Peyer's patch (tissue), 4 donors: Measurements from ENCODE around the gene DDX41. TPM values are rescaled to one million over a fixed set of nuclear protein-coding genes. Genes with fewer than 3 reads are reported as not detected.

Experiments
- DNase-seq, 3 donors: peaks; one replicate each; pipeline ENCODE4 v3.0.0-alpha.2; 2017 to 2019
- H3K27ac ChIP-seq, 4 donors: fragments of 200-600 bp; sonication (generic); one replicate each; pipeline ENCODE4 v1.5.1; 2016 to 2019
- H3K27me3 ChIP-seq, 2 donors: fragments of 200-600 bp; sonication (generic); one replicate each; pipeline ENCODE4 v1.5.1; 2019
- H3K36me3 ChIP-seq, 3 donors: fragments of 200-600 bp; sonication (generic); one replicate each; pipeline ENCODE4 v1.5.1; 2016 to 2019
- H3K4me1 ChIP-seq, 4 donors: fragments of 200-600 bp; sonication (generic); one replicate each; pipeline ENCODE4 v1.5.1; 2016 to 2019
- H3K4me3 ChIP-seq, 4 donors: fragments of 200-600 bp; sonication (generic); 1 replicate in 3 of 4; 2 replicates in 1 of 4; pipeline ENCODE4 v1.5.1; 2016 to 2019; ENCODE audit warnings: mild to moderate bottlenecking in 1 of 4
- H3K9me3 ChIP-seq, 4 donors: fragments of 200-600 bp; sonication (generic); one replicate each; pipeline ENCODE4 v1.5.1; 2016 to 2019; ENCODE audit warnings: mild to moderate bottlenecking in 1 of 4
- CTCF ChIP-seq, 6 experiments: fragments of 450-650 bp in 4 of 6; fragments of 200-600 bp in 2 of 6; sonication (generic) in 1 of 6; IDR thresholded peaks; one replicate each; pipeline ENCODE4 v1.5.1; 2017 to 2019; ENCODE audit warnings: antibody characterized with exemption in 6 of 6, mild to moderate bottlenecking in 3 of 6, moderate library complexity in 1 of 6
- POLR2A ChIP-seq, 2 donors: fragments of 450-650 bp; IDR thresholded peaks; one replicate each; pipeline ENCODE4 v1.5.1; 2017; ENCODE audit warnings: antibody characterized with exemption in 2 of 2, mild to moderate bottlenecking in 2 of 2, moderate library complexity in 2 of 2
- total RNA-seq, 4 donors: library from RNA; depleted of rRNA; stranded (reverse); fragments of >200 nt; gene quantifications; one replicate each; pipeline ENCODE4 v1.1.0, GENCODE V29; 2016

DDX41 gene
- total RNA-seq, 4 donors from 2014 or later, result 103 to 168 (median 118) TPM

- Histone ChIP-seq H3K4me3 (no peak overlapping the region), H3K36me3 (peaks cover 0 to 36% (median 0%) of the 10 kb centered on the region in 3 donors), H3K4me1 (peaks cover 7 to 55% (median 23%) of the 10 kb centered on the region in 4 donors), H3K9me3 (no peaks in the 10 kb centered on the region), H3K27me3 (no peaks in the 10 kb centered on the region), H3K27ac (peak overlapping the region in 1 of 4 donors; percentile 90)
- TF ChIP-seq POLR2A (IDR thresholded peaks at IDR 0.05), result no peak
- no peak for TF ChIP-seq CTCF (IDR thresholded peaks at IDR 0.05)
- no peak for DNase-seq
These were observed 24.6 kb downstream of the DDX41 start for GRCh38 chr5:177491983-177492746.

DNA sequence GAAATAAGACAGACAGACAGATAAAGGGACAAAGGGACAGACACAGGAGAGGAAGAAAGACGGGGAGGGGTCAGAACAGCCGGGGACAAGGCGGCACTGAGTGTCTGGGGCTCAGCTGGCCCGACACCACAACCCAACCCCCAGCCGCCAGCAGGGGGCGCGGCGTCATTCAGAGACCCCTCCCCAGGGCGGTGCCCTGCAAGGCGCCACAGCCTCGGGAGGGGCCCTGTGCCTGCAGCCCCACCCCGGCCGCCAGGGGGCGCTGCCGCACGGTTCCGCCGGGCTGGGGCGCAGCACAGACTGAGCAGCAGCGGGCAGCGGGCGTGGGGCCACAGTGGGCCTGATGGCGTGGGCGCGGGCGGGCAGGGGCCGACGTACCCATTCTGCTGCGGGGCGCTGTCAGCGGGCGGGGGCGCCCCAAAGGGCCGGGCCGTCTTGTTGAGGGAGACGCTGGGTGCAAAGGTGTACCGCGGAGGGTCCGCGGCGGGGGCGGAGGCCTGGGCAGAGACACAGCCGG lies 25.3 kb downstream of the DDX41 start:
- H3K4me3 ChIP-seq, result no peak overlapping the region
- no peak for DNase-seq
- H3K36me3 ChIP-seq, result peaks cover 0 to 38% (median 0%) of the 10 kb centered on the region in 3 donors
- peaks cover 7 to 52% (median 19%) of the 10 kb centered on the region in 4 donors for H3K4me1 ChIP-seq
- peak overlapping the region in 1 of 4 donors; percentile 90 for H3K27ac ChIP-seq
- TF ChIP-seq POLR2A (IDR thresholded peaks at IDR 0.05) (no peak), CTCF (IDR thresholded peaks at IDR 0.05) (peak; percentile 25 to 70 (median 54))
- no peaks in the 10 kb centered on the region for H3K27me3 ChIP-seq
- H3K9me3 ChIP-seq, result no peaks in the 10 kb centered on the region

DNA sequence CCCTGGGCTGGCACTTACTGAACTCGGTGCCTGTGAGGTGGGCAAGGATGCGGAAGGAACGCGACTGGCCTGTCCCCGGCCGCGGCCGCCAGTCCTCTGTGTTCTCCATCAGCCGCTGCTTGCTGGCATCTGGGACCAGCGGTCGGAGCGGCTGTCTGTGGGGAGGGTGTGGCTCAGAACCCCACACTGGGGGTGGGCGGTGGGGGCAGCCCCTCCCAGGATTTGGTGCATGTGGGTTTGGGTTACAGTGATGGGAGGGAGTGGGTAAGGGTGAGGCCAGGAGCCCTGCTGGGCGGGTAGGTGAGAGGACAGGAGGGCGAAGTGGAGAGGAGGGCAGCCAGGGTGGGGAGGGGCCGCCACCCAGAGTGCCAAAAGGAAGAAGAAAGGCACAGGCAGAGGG lies 25.8 kb downstream of the DDX41 start:
- peak overlapping the region in 1 of 4 donors; percentile 90 for H3K27ac ChIP-seq
- no peaks in the 10 kb centered on the region for H3K27me3 ChIP-seq
- H3K4me1 ChIP-seq, result peaks cover 7 to 48% (median 16%) of the 10 kb centered on the region in 4 donors
- no peaks in the 10 kb centered on the region for H3K9me3 ChIP-seq
- no peak overlapping the region for H3K4me3 ChIP-seq
- peaks cover 0 to 38% (median 0%) of the 10 kb centered on the region in 3 donors for H3K36me3 ChIP-seq
- no peak for DNase-seq
- TF ChIP-seq POLR2A (IDR thresholded peaks at IDR 0.05) (no peak), CTCF (IDR thresholded peaks at IDR 0.05) (no peak)

DNA sequence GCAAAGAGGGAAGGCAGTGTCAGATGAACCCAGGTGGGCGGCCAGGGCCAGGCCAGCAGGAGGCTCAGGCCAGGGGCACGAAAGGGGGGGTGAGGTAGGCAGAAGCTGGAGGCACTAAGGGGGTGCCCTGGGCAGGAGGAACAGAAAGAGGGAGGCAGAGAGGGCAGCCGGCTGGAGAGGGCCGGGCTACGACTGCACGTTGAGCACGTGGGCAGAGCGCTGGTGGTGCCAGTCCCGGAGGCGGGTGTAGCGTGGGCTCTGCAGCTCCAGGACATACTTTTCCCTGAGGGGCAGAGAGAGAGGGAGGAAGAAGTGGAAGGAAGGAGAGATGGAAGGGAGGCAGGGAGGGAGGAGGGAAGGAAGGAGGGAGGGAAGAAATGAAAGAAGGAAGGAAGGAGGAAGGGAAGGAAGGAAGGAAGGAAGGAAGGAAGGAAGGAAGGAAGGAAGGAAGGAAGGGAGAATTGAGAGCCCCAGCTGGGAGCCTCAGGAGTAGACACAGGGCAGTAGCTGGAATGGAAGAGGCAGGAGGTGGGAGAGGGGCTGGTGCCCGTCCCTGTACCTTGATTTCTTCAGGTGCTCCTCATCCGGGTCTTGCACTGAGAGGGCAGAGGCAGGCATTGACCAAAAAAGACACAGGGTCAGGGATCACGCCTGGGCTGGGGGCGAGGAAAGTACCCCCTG lies 26.3 kb downstream of the DDX41 start:
- Histone ChIP-seq H3K4me1 (peaks cover 3 to 48% (median 15%) of the 10 kb centered on the region in 4 donors), H3K9me3 (no peaks in the 10 kb centered on the region), H3K36me3 (peaks cover 0 to 42% (median 0%) of the 10 kb centered on the region in 3 donors), H3K27me3 (no peaks in the 10 kb centered on the region), H3K27ac (peak overlapping the region in 1 of 4 donors; percentile 90), H3K4me3 (no peak overlapping the region)
- no peak for DNase-seq
- TF ChIP-seq CTCF (IDR thresholded peaks at IDR 0.05) (no peak), POLR2A (IDR thresholded peaks at IDR 0.05) (no peak)

DNA sequence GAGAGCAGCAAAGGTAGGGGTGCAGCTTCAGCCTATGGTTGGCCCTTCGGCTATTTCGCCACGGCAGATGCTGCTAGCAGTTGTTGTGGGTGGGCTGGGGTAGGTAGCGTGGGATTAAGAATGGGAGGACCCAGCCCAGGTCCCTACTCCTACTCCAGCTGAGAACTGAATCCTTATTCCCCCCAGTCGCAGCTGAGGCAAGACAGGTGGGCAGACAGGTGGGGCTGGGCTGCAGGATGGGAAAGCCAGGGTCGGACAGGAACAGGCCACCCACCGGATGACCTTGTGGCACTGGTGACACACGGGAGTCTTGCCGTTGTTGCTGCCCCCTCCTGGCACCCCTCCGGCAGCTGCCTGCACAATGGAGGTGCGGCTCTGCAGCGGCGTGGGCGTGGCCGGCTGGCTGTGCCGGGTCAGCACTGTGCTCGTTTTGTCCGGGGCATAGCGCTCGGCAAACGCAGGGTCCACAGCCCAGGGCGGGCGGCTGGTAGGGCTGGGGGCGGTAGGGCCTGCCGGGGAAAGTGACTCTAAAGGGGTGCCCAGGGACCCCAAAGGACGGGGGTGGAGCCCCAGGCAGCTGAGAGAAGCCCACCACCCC lies 27.5 kb downstream of the DDX41 start:
- no peak overlapping the region for H3K27ac ChIP-seq
- DNase-seq, result peak in 1 of 3 donors; percentile 71

More for the DNA sequence above, 27.5 kb downstream of the DDX41 start:
- TF ChIP-seq POLR2A (IDR thresholded peaks at IDR 0.05), result no peak
- peak in 4 of 6 experiments; percentile 6 to 26 (median 22) for TF ChIP-seq CTCF (IDR thresholded peaks at IDR 0.05)
- H3K27me3 ChIP-seq, result no peaks in the 10 kb centered on the region
- H3K4me3 ChIP-seq, result no peak overlapping the region
- H3K4me1 ChIP-seq, result peaks cover 0 to 35% (median 3%) of the 10 kb centered on the region in 4 donors
- H3K36me3 ChIP-seq, result peaks cover 0 to 42% (median 0%) of the 10 kb centered on the region in 3 donors
- no peaks in the 10 kb centered on the region for H3K9me3 ChIP-seq
